ENCODE data around the gene PNMT. TPM values are rescaled to one million over a fixed set of nuclear protein-coding genes. Genes with fewer than 3 reads are reported as not detected.

Gene PNMT
- total RNA-seq, 4 donors from 2014 or later, result 0.26 to 8.4 (median 1.3) TPM

DNA sequence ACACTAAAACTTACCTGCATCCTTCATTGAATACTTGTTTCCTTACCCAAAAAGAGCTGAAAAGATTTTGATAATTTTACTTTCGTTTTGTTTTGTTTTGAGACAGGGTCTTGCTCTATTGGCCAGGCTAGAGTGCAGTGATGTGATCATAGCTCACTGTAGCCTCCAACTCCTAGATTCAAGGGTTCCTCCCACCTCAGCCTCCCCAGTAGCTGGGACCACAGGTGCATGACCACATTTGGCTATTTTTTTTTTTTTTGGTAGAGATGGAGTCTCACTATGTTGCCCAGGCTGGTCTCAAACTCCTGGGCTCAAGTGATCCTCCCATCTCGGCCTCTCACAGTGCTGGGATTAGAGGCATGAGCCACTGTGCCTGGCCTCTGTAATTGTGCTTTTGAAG, 13.1 kb upstream of the PNMT start:
- peaks cover 3 to 61% (median 19%) of the 10 kb centered on the region in 3 donors for H3K4me1 ChIP-seq
- H3K36me3 ChIP-seq, result peaks cover 2 to 75% (median 7%) of the 10 kb centered on the region in 3 donors
- H3K9me3 ChIP-seq, result no peaks in the 10 kb centered on the region
- H3K27ac ChIP-seq, result no peak overlapping the region
- 88 to 93% methylated on average over 2 of the region's 2 CpGs for WGBS, 2 donors
- DNase-seq, result no peak
- H3K27me3 ChIP-seq, result no peaks in the 10 kb centered on the region
- TF ChIP-seq, protein P1, sequence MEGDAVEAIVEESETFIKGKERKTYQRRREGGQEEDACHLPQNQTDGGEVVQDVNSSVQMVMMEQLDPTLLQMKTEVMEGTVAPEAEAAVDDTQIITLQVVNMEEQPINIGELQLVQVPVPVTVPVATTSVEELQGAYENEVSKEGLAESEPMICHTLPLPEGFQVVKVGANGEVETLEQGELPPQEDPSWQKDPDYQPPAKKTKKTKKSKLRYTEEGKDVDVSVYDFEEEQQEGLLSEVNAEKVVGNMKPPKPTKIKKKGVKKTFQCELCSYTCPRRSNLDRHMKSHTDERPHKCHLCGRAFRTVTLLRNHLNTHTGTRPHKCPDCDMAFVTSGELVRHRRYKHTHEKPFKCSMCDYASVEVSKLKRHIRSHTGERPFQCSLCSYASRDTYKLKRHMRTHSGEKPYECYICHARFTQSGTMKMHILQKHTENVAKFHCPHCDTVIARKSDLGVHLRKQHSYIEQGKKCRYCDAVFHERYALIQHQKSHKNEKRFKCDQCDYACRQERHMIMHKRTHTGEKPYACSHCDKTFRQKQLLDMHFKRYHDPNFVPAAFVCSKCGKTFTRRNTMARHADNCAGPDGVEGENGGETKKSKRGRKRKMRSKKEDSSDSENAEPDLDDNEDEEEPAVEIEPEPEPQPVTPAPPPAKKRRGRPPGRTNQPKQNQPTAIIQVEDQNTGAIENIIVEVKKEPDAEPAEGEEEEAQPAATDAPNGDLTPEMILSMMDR (IDR thresholded peaks at IDR 0.05), result no peak
- no peak for TF ChIP-seq POLR2A (IDR thresholded peaks at IDR 0.05)
- H3K4me3 ChIP-seq, result no peak overlapping the region
- intact Hi-C loops (cut with DNase I), result no loop called here

- H3K9me3 ChIP-seq, result no peaks in the 10 kb centered on the region
- 92 to 94% methylated on average over 3 to 4 of the region's 11 CpGs for WGBS, 2 donors
- no peak for TF ChIP-seq POLR2A (IDR thresholded peaks at IDR 0.05)
- TF ChIP-seq, protein P1 (IDR thresholded peaks at IDR 0.05), result no peak
- H3K36me3 ChIP-seq, result peaks cover 7 to 96% (median 13%) of the 10 kb centered on the region in 3 donors
- H3K4me1 ChIP-seq, result peaks cover 14 to 66% (median 37%) of the 10 kb centered on the region in 3 donors
- H3K4me3 ChIP-seq, result no peak overlapping the region
- DNase-seq, result no peak
- no peaks in the 10 kb centered on the region for H3K27me3 ChIP-seq
- H3K27ac ChIP-seq, result peak overlapping the region in 3 of 4 donors; percentile 64 to 83 (median 75)
- intact Hi-C loops (cut with DNase I), result no loop called here
Measured at GRCh38 chr17:39658346-39658745, 9.9 kb upstream of the PNMT start.

DNA sequence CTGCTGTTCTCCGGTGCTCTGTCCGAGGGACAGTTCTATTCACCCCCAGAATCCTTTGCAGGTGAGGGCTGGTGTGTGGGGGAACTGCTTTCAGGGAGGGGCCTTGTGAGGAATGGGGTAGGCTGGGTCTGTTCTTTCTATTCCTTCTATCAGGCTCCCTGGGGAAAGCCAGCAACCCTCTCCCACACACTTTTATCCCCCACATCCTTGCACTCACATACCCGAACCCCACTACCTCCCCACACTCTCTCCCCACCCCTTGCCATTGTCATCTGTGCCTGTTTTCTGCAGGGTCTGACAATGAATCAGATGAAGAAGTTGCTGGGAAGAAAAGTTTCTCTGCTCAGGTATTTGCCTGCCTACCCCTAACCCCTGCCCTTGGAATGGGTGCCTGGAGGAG, 9.5 kb upstream of the PNMT start:
- peaks cover 16 to 66% (median 39%) of the 10 kb centered on the region in 3 donors for H3K4me1 ChIP-seq
- TF ChIP-seq, protein P1 (IDR thresholded peaks at IDR 0.05), result no peak
- no peak for TF ChIP-seq POLR2A (IDR thresholded peaks at IDR 0.05)
- no peak for DNase-seq
- peak overlapping the region in 3 of 4 donors; percentile 64 to 83 (median 75) for H3K27ac ChIP-seq
- WGBS, 2 donors, result 69 to 100% methylated on average over 1 to 3 of the region's 3 CpGs
- H3K36me3 ChIP-seq, result peaks cover 7 to 94% (median 13%) of the 10 kb centered on the region in 3 donors
- H3K9me3 ChIP-seq, result no peaks in the 10 kb centered on the region
- H3K4me3 ChIP-seq, result no peak overlapping the region
- H3K27me3 ChIP-seq, result no peaks in the 10 kb centered on the region
- intact Hi-C loops (cut with DNase I), result no loop called here

DNA sequence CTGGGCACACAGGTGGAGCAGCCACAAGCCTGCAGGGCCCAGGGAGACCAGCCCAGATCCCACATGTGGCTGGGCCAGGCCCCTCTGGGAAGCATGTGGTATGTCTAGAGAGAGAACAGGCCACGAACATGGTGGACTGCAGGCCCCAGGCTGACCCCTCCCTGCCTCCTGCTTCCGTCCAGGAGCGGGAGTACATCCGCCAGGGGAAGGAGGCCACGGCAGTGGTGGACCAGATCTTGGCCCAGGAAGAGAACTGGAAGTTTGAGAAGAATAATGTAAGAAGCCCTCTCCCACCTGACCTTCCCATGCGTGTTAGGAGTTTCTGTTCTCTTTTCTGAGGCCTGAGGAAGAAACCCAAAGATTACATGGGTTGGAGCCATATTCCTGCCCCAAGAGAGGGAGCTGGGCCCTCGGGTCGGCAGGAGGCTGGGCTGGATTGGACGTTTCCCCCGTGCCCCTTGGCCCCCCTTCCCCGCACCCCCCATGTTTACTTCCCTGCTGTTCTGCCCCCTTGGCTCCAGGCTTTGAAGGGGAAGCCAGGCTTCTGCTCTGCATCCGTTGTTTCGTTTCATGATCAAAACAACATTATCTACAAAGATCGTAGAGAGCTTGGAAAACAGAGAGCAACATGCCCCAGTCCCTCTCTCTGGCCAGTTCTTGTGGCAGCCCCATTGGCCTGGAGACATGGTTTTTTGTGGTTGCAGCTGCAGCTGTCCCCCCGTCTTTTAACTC, 8.8 kb upstream of the PNMT start:
- Histone ChIP-seq H3K27ac (peak overlapping the region; percentile 33 to 83 (median 70)), H3K27me3 (no peaks in the 10 kb centered on the region), H3K9me3 (no peaks in the 10 kb centered on the region), H3K4me1 (peaks cover 18 to 66% (median 41%) of the 10 kb centered on the region in 3 donors), H3K4me3 (no peak overlapping the region), H3K36me3 (peaks cover 7 to 87% (median 13%) of the 10 kb centered on the region in 3 donors)
- no peak for DNase-seq
- TF ChIP-seq, protein P1 (IDR thresholded peaks at IDR 0.05), result no peak
- no peak for TF ChIP-seq POLR2A (IDR thresholded peaks at IDR 0.05)
- 60 to 69% methylated on average over 8 to 13 of the region's 15 CpGs for WGBS, 2 donors
- intact Hi-C loops (cut with DNase I), result no loop called here

DNA sequence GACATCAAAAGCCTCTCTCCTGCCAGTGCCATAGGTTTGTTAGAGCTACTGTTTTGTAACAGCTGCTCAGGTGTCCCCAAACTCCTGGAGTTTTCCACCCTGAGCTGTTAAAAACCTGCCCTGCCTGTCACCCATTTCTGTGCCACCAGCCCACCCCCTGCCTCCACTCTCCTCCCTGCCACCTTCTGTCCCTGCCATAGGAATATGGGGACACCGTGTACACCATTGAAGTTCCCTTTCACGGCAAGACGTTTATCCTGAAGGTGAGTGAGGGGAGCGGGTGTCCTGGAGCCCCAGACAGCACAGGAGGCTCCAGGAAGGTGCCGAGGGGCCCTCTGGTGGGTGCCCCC, 8.3 kb upstream of the PNMT start:
- intact Hi-C loops (cut with DNase I), result no loop called here
- Histone ChIP-seq H3K4me1 (peaks cover 18 to 72% (median 47%) of the 10 kb centered on the region in 3 donors), H3K27ac (peak overlapping the region; percentile 33 to 83 (median 70)), H3K9me3 (no peaks in the 10 kb centered on the region), H3K36me3 (peaks cover 7 to 81% (median 13%) of the 10 kb centered on the region in 3 donors), H3K4me3 (peak overlapping the region in 1 of 4 donors; percentile 16), H3K27me3 (peaks cover 0 to under 1% (median 0%) of the 10 kb centered on the region in 4 donors)
- WGBS, 2 donors, result 50% methylated on average over 1 of the region's 5 CpGs; no CpG with 5 or more reads in 1 of the 2 donors
- TF ChIP-seq, protein P1 (IDR thresholded peaks at IDR 0.05), result no peak
- no peak for TF ChIP-seq POLR2A (IDR thresholded peaks at IDR 0.05)
- DNase-seq, result no peak
